ENCODE measurements around the gene GPALPP1.

Gene GPALPP1

DNA sequence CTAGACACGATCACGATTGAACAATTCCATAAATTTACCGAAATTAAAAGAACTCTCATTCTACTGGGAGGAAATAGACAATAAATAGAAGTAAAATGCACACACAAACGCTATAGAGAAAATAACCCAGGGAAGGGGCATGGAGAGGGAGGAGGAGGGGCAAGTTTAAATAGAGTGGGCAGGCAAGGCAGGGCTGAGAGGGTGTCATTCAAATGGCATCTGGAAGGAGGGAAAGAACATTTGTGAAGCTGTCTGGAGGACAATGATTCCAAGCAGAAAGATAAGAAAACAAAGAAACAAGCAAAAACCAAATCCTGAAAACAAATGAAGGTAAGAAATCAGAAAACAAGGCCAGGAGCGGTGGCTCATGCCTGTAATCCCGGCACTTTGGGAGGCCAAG lies 85.4 kb downstream of the GPALPP1 start:
- TF ChIP-seq, protein P1, sequence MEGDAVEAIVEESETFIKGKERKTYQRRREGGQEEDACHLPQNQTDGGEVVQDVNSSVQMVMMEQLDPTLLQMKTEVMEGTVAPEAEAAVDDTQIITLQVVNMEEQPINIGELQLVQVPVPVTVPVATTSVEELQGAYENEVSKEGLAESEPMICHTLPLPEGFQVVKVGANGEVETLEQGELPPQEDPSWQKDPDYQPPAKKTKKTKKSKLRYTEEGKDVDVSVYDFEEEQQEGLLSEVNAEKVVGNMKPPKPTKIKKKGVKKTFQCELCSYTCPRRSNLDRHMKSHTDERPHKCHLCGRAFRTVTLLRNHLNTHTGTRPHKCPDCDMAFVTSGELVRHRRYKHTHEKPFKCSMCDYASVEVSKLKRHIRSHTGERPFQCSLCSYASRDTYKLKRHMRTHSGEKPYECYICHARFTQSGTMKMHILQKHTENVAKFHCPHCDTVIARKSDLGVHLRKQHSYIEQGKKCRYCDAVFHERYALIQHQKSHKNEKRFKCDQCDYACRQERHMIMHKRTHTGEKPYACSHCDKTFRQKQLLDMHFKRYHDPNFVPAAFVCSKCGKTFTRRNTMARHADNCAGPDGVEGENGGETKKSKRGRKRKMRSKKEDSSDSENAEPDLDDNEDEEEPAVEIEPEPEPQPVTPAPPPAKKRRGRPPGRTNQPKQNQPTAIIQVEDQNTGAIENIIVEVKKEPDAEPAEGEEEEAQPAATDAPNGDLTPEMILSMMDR (IDR thresholded peaks at IDR 0.05; ENCODE audit: low read depth, low read length, missing control alignments) = no peak
- H3K4me3 ChIP-seq (replicated peaks; ENCODE audit: low read depth, low read length) = no peak overlapping the region
- DNase-seq (ENCODE audit: extremely low read depth, low read depth) = no peak

DNA sequence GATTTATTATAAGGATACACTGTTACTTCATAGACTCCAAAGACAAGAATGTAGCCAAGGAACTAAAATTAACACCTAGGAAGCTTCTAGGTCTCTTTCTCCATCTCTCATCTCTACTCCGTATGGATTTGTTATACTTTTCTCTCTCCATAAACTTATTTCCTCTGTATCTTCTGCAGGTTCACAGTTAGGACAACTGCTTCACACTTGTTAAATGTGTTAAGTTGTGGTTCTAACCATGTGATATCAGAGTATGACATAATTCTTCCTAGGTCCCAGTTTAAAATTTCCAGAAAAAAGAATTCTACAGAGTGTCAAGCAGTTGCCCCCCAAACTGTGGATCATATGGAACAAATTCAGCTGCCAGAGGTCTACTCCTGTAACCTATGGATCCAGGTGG lies 88.7 kb downstream of the GPALPP1 start:
- no peak overlapping the region for H3K4me3 ChIP-seq (replicated peaks; ENCODE audit: low read depth, low read length)
- no peak for DNase-seq (ENCODE audit: extremely low read depth, low read depth)
- TF ChIP-seq, protein P1 (IDR thresholded peaks at IDR 0.05; ENCODE audit: low read depth, low read length, missing control alignments) = no peak
